CD4-positive, CD25-positive, alpha-beta regulatory T cell (primary cell): Measurements from ENCODE around the gene NUMB. TPM values are rescaled to one million over a fixed set of nuclear protein-coding genes. Genes with fewer than 3 reads are reported as not detected.

Experiments used
- ATAC-seq, 2 donors: fragments of 150-1000 bp; cut with Tn5 transposase; one replicate each; pipeline ENCODE4 v1.10.0; 2021; ENCODE audit warnings: low read depth in 2 of 2, moderate number of reproducible peaks in 2 of 2, moderate library complexity in 1 of 2
- DNase-seq, 3 donors: peaks; one replicate each; pipeline versions ENCODE4 v3.0.0 to v3.0.0-alpha.2; 2012 to 2022; ENCODE audit warnings: mixed read lengths in 1 of 3
- H3K27ac ChIP-seq: one replicate; pipeline ENCODE4 v1.7.0; 2013; ENCODE audit warnings: mild to moderate bottlenecking, low read length; ENCODE audit not compliant: insufficient read depth, poor library complexity, severe bottlenecking
- H3K27me3 ChIP-seq: one replicate; pipeline ENCODE4 v1.7.0; 2013; ENCODE audit warnings: low read length; ENCODE audit not compliant: control insufficient read depth, insufficient read depth
- H3K36me3 ChIP-seq: one replicate; pipeline ENCODE4 v1.7.0; 2013; ENCODE audit warnings: mild to moderate bottlenecking, low read length, moderate library complexity; ENCODE audit not compliant: control insufficient read depth, insufficient read depth
- H3K4me1 ChIP-seq: 2 replicates; pipeline ENCODE4 v1.7.0; 2013; ENCODE audit warnings: mild to moderate bottlenecking, low read length; ENCODE audit not compliant: insufficient read depth, control insufficient read depth, poor library complexity, severe bottlenecking
- H3K4me3 ChIP-seq: one replicate; pipeline ENCODE4 v1.7.0; 2013; ENCODE audit warnings: low read depth, mild to moderate bottlenecking, low read length, moderate library complexity
- H3K9me3 ChIP-seq, 2 experiments: 1 replicate in 1 of 2; 2 replicates in 1 of 2; pipeline ENCODE4 v1.7.0; 2013; ENCODE audit warnings: low read length in 2 of 2, mild to moderate bottlenecking in 1 of 2, moderate library complexity in 1 of 2; ENCODE audit not compliant: control insufficient read depth in 2 of 2
- H3K27ac Mint-ChIP-seq, 3 donors: one replicate each; pipeline ENCODE4 v1.8.0; 2020 to 2022; ENCODE audit warnings: mild to moderate bottlenecking in 3 of 3, mixed read lengths in 3 of 3, moderate library complexity in 2 of 3
- H3K27me3 Mint-ChIP-seq: one replicate; pipeline ENCODE4 v1.8.0; 2022; ENCODE audit warnings: mild to moderate bottlenecking, mixed read lengths
- H3K36me3 Mint-ChIP-seq: one replicate; pipeline ENCODE4 v1.8.0; 2020; ENCODE audit warnings: mixed read lengths
- H3K4me1 Mint-ChIP-seq, 4 donors: one replicate each; pipeline ENCODE4 v1.8.0; 2020 to 2022; ENCODE audit warnings: mixed read lengths in 4 of 4, mild to moderate bottlenecking in 1 of 4
- H3K4me3 Mint-ChIP-seq, 4 donors: one replicate each; pipeline ENCODE4 v1.8.0; 2020 to 2022; ENCODE audit warnings: mild to moderate bottlenecking in 4 of 4, mixed read lengths in 4 of 4, moderate library complexity in 3 of 4
- H3K9me3 Mint-ChIP-seq, 7 donors: one replicate each; pipeline ENCODE4 v1.8.0; 2020 to 2022; ENCODE audit warnings: mixed read lengths in 7 of 7, mild to moderate bottlenecking in 3 of 7, moderate library complexity in 2 of 7
- polyA plus RNA-seq, 4 donors: library from polyadenylated mRNA; unstranded; fragments of 300-500 nt; fragmentation: Illumina TruSeq; gene quantifications; one replicate each; pipeline ENCODE4 v1.2.3, GENCODE V29; 2021
- total RNA-seq: library from RNA; stranded (reverse); gene quantifications from one replicate; pipeline ENCODE4 v1.2.3, GENCODE V29; 2022

Gene NUMB
- total and polyA plus RNA-seq, 5 donors from 2014 or later, result 28.8 to 53.2 (median 32.9) TPM

DNA sequence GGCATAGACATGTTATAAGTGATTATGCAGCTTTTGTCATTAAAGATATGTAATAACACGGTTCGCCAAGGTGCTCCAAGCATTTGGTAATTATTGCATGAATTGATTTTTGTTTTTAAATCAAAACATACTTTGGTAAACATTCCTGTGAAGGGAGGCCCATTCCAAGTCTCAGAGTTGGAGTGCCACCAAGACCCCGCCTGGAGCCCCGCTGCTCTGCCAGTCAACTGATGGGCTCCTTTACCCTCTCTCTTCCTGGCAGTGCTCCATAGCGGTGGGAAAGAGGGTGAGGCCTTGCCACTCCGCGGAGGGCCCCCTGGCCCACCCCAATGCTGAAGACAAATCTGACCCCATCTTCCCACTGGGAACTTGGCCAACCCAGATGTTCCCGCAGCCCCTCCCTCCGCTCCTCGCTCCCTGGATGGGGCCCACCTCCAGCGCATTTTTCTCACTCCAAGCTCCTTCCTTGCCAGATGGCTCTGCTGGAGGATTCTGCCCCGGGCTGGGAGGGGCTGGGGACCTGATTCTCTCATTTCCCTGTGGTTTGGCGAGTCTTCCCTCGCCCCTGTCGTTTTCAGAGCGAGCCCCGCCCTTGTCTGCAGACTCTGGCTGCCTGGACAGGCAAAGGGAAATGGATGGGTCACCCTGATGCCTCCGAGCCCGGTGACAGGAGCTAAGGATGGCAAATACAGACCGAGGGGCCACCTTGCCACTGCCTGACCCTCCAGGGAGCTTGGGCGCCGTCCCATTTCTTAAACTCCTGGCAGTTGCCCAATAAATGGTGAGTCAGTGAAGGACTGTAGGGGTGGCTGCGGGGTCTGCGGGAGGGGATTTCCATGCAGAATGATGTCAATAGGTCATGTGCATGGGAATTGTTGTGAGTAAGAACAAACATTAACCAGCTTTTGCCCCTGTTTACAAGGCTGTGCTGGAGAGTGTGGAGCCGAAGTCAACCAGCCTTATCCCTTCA is 230.2 kb downstream of the NUMB start:
- no peak for ATAC-seq
- Histone ChIP-seq H3K9me3 (no peaks in the 10 kb centered on the region), H3K4me3 (no peak overlapping the region), H3K36me3 (peaks cover 18% of the 10 kb centered on the region), H3K27me3 (no peaks in the 10 kb centered on the region), H3K4me1 (no peaks in the 10 kb centered on the region), H3K27ac (no peak overlapping the region)
- Mint-ChIP-seq H3K4me3 (no peak overlapping the region), H3K27me3 (peaks cover 11% of the 10 kb centered on the region), H3K9me3 (no peaks in the 10 kb centered on the region), H3K36me3 (peaks cover 25% of the 10 kb centered on the region), H3K27ac (no peak overlapping the region), H3K4me1 (peaks cover 0 to 2% (median under 1%) of the 10 kb centered on the region in 4 donors)
- no peak for DNase-seq

DNA sequence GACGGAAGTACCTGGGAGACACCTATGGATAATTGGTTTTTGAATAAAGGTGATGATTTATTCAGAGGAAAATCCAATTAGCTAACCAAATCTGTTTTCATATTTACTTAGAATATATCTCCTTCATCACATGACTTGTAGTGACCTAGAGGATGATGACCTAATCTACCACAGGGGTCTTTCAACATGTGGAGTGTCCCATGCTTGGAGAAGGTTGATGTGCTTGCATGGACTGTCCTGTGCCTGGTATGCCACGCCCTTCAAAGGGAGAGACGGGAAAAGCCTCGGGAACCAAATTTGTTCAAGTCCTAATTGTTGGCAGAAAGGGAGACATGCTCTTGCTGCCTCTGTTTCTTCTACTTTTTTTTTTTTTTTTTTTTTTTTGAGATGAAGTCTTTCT is 232.8 kb downstream of the NUMB start:
- H3K27me3 Mint-ChIP-seq, result no peaks in the 10 kb centered on the region
- Histone ChIP-seq H3K27me3 (no peaks in the 10 kb centered on the region), H3K4me3 (no peak overlapping the region), H3K36me3 (peaks cover 26% of the 10 kb centered on the region), H3K4me1 (no peaks in the 10 kb centered on the region), H3K9me3 (no peaks in the 10 kb centered on the region), H3K27ac (no peak overlapping the region)
- H3K9me3 Mint-ChIP-seq, result no peaks in the 10 kb centered on the region
- no peak for DNase-seq
- H3K4me1 Mint-ChIP-seq, result peaks cover 6 to 20% (median 13%) of the 10 kb centered on the region in 4 donors
- peak overlapping the region in 1 of 3 donors; percentile 8 for H3K27ac Mint-ChIP-seq
- peaks cover 42% of the 10 kb centered on the region for H3K36me3 Mint-ChIP-seq
- no peak for ATAC-seq
- no peak overlapping the region for H3K4me3 Mint-ChIP-seq

Other genes with a start within 250 kb of the NUMB start
- gene PAPLN, start 221.0 kb downstream of the NUMB start, total RNA-seq, result not detected
- gene PAPLN, start 221.0 kb downstream of the NUMB start, polyA plus RNA-seq, result under 1 TPM; 0.11 to 0.47 (median 0.36) TPM
- gene RIOX1, start 32.4 kb upstream of the NUMB start, total RNA-seq, result 22.7 TPM
- gene RIOX1, start 32.4 kb upstream of the NUMB start, polyA plus RNA-seq, result 10 to 100 TPM; 22.8 to 36.2 (median 29.8) TPM
- 1.7 TPM for gene ACOT1, start 78.6 kb upstream of the NUMB start, total RNA-seq
- gene ACOT1, start 78.6 kb upstream of the NUMB start, polyA plus RNA-seq, result 1 to 10 TPM; 4.2 to 5.9 (median 5.0) TPM
- gene HEATR4, start 100.4 kb upstream of the NUMB start, total RNA-seq, result not detected
- under 1 TPM in 2 of 4 donors, not detected in 2; 0.20 to 0.41 TPM for gene HEATR4, start 100.4 kb upstream of the NUMB start, polyA plus RNA-seq
- gene ACOT2, start 110.7 kb upstream of the NUMB start, total RNA-seq, result 15.4 TPM
- gene ACOT2, start 110.7 kb upstream of the NUMB start, polyA plus RNA-seq, result 10 to 100 TPM; 34.4 to 44.2 (median 40.7) TPM
- gene ACOT4, start 133.3 kb upstream of the NUMB start, total RNA-seq, result 1.1 TPM
- 1 to 10 TPM; 2.6 to 6.7 (median 3.9) TPM for gene ACOT4, start 133.3 kb upstream of the NUMB start, polyA plus RNA-seq
- not detected for gene ACOT6, start 154.0 kb upstream of the NUMB start, total RNA-seq
- under 1 TPM in 1 of 4 donors, not detected in 3; 0.16 TPM for gene ACOT6, start 154.0 kb upstream of the NUMB start, polyA plus RNA-seq
- 3.4 TPM for gene DNAL1, start 186.4 kb upstream of the NUMB start, total RNA-seq
- 1 to 10 TPM; 3.4 to 5.0 (median 4.1) TPM for gene DNAL1, start 186.4 kb upstream of the NUMB start, polyA plus RNA-seq